Central memory CD8-positive, alpha-beta T cell (primary cell): Measurements from ENCODE around the gene DSTYK.
A peak's percentile ranks its signal among the peaks of the same experiment; 100 is the strongest.

Experiments used
- ATAC-seq: fragments of 150-1000 bp; cut with Tn5 transposase; replicated peaks from 2 replicates; pipeline ENCODE4 v1.10.0; 2022; ENCODE audit warnings: mild to moderate bottlenecking, moderate FRiP score, moderate number of reproducible peaks; ENCODE audit not compliant: poor library complexity, severe bottlenecking; ENCODE audit errors: extremely low read depth
- DNase-seq, 2 donors: peaks; one replicate each; pipeline ENCODE4 v3.0.0; 2021; ENCODE audit warnings: low spot score in 2 of 2
- H3K27ac Mint-ChIP-seq: one replicate; pipeline ENCODE4 v1.8.0; 2022; ENCODE audit warnings: low read depth, mild to moderate bottlenecking, moderate library complexity, mixed read lengths
- H3K27me3 Mint-ChIP-seq: one replicate; pipeline ENCODE4 v1.8.0; 2022; ENCODE audit warnings: mixed read lengths
- H3K36me3 Mint-ChIP-seq: one replicate; pipeline ENCODE4 v1.8.0; 2022; ENCODE audit warnings: mild to moderate bottlenecking, moderate library complexity, mixed read lengths; ENCODE audit not compliant: insufficient read depth
- H3K4me1 Mint-ChIP-seq: one replicate; pipeline ENCODE4 v1.8.0; 2022; ENCODE audit warnings: mixed read lengths
- H3K4me3 Mint-ChIP-seq: one replicate; pipeline ENCODE4 v1.8.0; 2022; ENCODE audit warnings: mild to moderate bottlenecking, moderate library complexity, mixed read lengths
- H3K9me3 Mint-ChIP-seq: one replicate; pipeline ENCODE4 v1.8.0; 2022; ENCODE audit warnings: mixed read lengths

The DSTYK gene

DNA sequence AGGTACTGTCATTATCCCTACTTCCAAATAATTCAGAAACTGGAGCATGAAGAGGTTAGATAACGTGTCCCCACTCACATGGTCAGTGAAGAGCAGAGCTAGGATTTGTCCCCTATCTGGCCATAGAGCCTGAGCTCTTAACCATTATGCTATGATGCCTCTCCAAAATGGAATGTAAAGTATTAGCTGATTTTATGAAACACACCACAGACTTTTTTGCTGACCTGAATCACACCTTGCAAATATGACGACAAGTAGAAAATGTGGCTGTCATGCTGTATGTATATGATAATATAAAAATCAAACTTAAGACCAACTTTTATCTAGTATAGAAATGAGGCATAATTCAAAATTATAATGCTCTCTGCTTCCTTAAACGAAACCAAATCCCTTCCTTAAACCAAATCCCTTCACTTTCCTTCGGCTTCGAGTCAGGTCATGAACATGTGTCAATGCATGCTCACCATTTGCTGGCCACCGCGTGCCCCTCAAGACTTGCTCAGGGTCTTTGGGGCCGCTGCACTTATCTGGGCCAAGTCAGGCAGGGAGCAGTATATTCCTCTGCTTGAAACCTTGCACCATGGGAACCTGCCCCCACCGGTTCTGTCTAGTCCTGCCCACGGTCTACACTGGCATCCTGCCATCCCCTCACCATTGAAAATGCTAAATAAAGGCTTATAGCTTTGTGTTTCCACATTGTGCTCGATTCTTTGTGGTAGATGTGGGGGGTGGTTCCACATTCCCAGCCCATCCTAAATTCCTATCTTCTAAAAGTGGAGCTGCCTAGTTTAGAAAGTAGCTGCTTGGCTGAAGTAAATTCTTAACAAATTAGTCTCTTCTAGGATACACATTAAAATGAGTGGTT is 14.6 kb upstream of the DSTYK start:
- Mint-ChIP-seq H3K9me3 (no peaks in the 10 kb centered on the region), H3K4me3 (peak overlapping the region; percentile 84), H3K4me1 (peaks cover 27% of the 10 kb centered on the region), H3K27me3 (peaks cover 11% of the 10 kb centered on the region), H3K36me3 (peaks cover 4% of the 10 kb centered on the region), H3K27ac (no peak overlapping the region)
- DNase-seq (no peak), ATAC-seq (no peak)

DNA sequence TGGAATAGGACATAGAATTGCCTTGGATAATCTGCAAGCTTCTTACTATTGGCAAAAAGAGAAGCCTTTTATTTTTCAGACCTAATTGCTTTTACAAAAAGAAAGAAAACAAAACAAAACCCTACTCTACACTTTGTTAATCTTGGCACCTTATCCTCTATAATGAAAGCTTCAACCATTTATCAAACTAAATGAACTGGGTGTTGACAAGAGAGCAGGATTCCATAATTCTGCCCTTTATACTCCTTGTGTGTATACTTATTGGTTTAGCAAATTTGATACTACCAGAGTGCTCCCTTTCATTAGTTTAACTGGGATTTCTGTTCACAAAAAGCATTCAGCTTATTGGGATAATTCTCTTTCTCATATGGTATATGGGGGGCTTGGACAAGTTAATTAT is 13.2 kb upstream of the DSTYK start:
- Mint-ChIP-seq H3K27me3 (peaks cover 11% of the 10 kb centered on the region), H3K4me3 (no peak overlapping the region), H3K4me1 (peaks cover 14% of the 10 kb centered on the region), H3K36me3 (peaks cover 4% of the 10 kb centered on the region), H3K9me3 (no peaks in the 10 kb centered on the region), H3K27ac (no peak overlapping the region)
- no peak for ATAC-seq
- DNase-seq, result no peak

DNA sequence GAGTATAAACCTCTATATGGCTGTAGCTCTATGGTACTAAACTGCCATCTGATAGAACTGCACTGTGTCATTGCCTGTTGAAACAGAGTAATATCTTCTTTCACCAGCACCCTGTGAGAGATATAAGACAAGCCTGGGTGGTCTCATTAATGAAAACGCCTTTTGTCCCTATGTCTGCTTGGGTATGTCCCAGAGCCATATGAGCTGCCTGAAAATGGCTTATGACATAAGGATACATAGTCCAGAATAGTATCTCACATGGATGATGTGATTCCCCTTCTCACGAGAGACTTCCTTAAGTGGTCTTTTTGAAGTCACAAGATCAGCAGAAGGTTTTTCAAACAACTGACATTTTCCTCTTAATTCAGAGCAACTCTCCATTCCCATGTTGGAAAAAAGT is 8.9 kb upstream of the DSTYK start:
- Mint-ChIP-seq H3K4me3 (no peak overlapping the region), H3K27me3 (peaks cover 11% of the 10 kb centered on the region), H3K9me3 (no peaks in the 10 kb centered on the region), H3K36me3 (no peaks in the 10 kb centered on the region), H3K4me1 (no peaks in the 10 kb centered on the region), H3K27ac (no peak overlapping the region)
- no peak for DNase-seq
- ATAC-seq, result no peak

DNA sequence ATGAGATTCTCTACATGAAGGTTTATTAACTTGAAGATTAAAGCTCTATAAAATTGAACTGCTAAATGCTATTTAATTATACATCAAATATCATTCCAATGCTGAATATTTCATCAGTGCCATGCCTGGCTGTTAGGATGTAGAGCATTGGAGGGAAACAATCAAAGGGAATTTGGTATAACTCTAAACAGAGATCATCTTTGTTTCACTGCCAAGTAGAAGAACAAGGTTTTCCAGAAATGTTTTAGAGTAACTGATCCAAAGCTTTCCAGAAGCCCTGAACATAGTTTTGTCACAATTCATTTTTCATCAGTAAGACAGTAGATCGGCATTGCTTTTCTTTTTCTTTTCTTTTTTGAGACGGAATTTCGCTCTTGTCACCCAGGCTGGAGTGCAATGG is 5.9 kb upstream of the DSTYK start:
- peaks cover under 1% of the 10 kb centered on the region for H3K36me3 Mint-ChIP-seq
- peaks cover 11% of the 10 kb centered on the region for H3K27me3 Mint-ChIP-seq
- no peak overlapping the region for H3K4me3 Mint-ChIP-seq
- H3K9me3 Mint-ChIP-seq, result no peaks in the 10 kb centered on the region
- ATAC-seq, result no peak
- DNase-seq, result no peak
- H3K4me1 Mint-ChIP-seq, result no peaks in the 10 kb centered on the region
- H3K27ac Mint-ChIP-seq, result no peak overlapping the region

DNA sequence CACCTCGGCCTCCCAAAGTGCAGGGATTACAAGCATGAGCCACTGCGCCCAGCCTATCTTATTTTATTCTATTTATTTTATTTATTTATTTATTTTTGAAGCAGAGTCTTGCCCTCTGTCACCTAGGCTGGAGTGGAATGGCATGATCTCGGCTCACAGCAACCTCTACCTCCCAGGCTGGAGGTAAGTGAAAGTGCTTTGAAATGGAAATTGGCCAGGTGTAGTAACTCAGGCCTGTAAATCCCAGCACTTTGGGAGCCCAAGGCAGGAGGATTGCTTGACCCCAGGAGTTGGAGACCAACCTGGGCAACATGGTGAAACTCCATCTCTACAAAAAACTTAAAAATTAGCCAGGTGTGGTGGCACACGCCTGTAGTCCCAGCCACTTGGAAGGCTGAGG is 5.1 kb upstream of the DSTYK start:
- Mint-ChIP-seq H3K4me3 (no peak overlapping the region), H3K4me1 (peaks cover 5% of the 10 kb centered on the region), H3K9me3 (no peaks in the 10 kb centered on the region), H3K36me3 (peaks cover 6% of the 10 kb centered on the region), H3K27ac (no peak overlapping the region), H3K27me3 (peaks cover 5% of the 10 kb centered on the region)
- no peak for ATAC-seq
- no peak for DNase-seq

DNA sequence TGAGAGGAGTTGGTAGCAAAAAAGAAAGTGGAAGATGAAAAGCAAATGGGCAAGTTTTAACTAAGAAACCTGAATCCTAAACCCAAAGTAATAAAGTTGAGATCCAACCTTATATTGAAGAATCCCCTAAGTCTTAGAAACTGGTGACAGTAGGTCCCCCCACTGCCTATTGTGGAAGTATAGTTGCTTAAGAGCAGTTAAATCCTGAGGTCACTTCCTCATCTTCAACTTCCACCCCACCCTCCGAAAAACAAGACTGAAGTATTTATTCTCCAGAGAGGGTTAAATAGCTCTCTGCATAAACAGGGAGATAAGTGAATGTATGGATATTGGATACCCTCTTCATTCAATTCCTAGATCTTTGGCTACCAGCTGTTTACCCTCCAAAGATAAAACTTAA is 3.3 kb upstream of the DSTYK start:
- H3K9me3 Mint-ChIP-seq, result no peaks in the 10 kb centered on the region
- H3K27ac Mint-ChIP-seq, result no peak overlapping the region

DNA sequence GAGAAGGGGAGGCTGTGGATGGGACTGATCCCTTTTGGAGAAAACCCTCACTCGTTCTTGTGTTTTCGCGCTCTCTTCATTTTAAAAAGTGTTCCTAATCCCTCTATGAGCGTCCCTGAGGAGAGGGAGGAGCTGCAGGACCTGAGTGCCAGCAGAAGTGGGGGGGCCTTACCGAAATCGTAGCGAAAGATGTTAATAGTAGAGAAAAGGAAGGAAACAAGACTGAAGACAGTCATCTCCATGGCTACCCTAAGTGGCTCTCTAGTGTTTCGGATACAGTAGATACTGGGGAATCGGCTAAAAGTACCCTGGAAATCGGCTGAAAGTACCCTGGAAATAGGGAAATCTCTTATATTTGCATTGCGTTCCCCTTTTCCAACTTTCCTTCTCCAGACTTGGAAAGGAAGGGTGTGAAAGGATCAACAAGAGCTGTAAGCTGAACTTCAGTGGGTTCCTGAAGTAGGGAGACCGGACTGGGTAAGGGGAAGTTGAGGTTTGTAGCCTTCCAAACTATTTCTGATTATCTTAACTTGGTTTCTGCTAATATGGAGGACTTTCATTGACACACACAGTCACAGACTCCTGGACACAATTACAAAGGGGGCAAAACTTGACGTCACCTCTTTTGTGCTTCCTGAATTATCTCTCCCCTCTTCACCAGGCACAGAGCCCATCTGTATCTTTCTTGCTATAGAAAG is 486 bp upstream of the DSTYK start:
- Mint-ChIP-seq H3K36me3 (peaks cover 12% of the 10 kb centered on the region), H3K27me3 (no peaks in the 10 kb centered on the region), H3K27ac (peak overlapping the region; percentile 96), H3K4me3 (peak overlapping the region; percentile 94), H3K9me3 (no peaks in the 10 kb centered on the region), H3K4me1 (peaks cover 28% of the 10 kb centered on the region)
- DNase-seq (no peak), ATAC-seq (peak; percentile 20)

More for the DNA sequence above, 3.3 kb upstream of the DSTYK start:
- Mint-ChIP-seq H3K4me3 (no peak overlapping the region), H3K4me1 (peaks cover 21% of the 10 kb centered on the region), H3K27me3 (no peaks in the 10 kb centered on the region), H3K36me3 (peaks cover 12% of the 10 kb centered on the region)
- DNase-seq (no peak), ATAC-seq (no peak)

DNA sequence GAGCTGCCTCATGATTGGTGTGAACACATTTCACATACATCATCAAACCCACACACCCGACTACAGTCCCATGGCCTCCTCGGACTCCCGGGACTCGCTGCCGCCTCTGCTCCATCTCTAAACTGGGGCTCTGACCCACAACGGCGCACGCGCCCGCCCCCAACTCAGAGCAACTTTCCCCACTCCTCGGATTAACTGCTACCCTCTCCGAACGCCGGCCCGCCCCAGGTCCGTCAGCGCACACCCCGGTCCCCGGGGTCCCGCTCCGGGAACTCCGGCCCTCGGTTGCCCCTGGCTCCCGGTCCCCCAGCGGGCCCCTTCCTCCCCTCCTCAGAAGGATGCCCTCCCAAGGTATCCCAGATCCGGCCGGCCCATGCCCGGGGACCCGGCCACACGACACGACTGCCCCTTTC is 740 bp downstream of the DSTYK start:
- peaks cover 12% of the 10 kb centered on the region for H3K36me3 Mint-ChIP-seq
- ATAC-seq, result no peak
- peak overlapping the region; percentile 96 for H3K27ac Mint-ChIP-seq
- DNase-seq, result no peak
- H3K9me3 Mint-ChIP-seq, result no peaks in the 10 kb centered on the region
- peak overlapping the region; percentile 94 for H3K4me3 Mint-ChIP-seq
- no peaks in the 10 kb centered on the region for H3K27me3 Mint-ChIP-seq
- peaks cover 28% of the 10 kb centered on the region for H3K4me1 Mint-ChIP-seq

DNA sequence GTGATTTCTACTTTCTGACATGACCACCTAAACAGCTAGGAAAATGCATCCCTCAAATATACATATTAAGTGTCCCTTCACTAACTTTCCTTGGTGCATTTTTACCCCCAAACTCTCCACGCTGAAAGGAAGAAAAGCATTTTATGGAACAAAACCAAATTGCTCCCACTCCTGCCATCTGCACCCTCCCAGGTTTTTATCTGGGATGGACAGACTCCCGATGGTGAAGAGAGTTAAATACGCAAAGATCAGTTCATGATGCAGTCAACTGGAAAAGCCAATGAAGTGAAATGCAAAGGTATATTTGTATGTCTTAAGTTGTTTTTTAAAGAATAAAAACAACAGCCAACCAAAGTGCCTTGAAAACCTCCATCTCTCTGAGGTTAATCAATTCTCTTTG is 2.7 kb downstream of the DSTYK start:
- ATAC-seq (no peak), DNase-seq (no peak)
- Mint-ChIP-seq H3K27ac (no peak overlapping the region), H3K36me3 (peaks cover 12% of the 10 kb centered on the region), H3K27me3 (no peaks in the 10 kb centered on the region), H3K4me3 (no peak overlapping the region), H3K9me3 (no peaks in the 10 kb centered on the region), H3K4me1 (peaks cover 45% of the 10 kb centered on the region)

DNA sequence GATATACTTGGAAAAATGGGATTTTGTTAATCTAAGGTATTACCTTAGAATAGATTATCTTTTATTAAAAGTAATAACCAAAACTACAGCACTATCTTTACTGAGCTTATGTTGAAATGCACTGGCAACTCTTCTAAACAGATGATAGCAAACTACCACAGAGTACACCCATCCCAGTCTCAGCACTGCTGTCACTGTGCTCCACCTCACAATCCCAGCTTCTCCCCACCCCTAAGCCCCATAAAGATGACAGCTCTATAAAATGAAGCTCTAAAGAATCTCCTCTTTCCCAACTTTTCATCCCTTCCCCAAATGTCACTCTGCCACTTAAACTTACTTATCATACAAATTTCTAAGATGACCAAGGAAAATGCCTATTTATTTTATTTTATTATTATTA is 6.4 kb downstream of the DSTYK start:
- H3K27me3 Mint-ChIP-seq, result no peaks in the 10 kb centered on the region
- H3K36me3 Mint-ChIP-seq, result no peaks in the 10 kb centered on the region
- no peak for ATAC-seq
- no peak overlapping the region for H3K27ac Mint-ChIP-seq
- H3K4me1 Mint-ChIP-seq, result peaks cover 41% of the 10 kb centered on the region
- H3K9me3 Mint-ChIP-seq, result no peaks in the 10 kb centered on the region
- H3K4me3 Mint-ChIP-seq, result no peak overlapping the region
- no peak for DNase-seq

DNA sequence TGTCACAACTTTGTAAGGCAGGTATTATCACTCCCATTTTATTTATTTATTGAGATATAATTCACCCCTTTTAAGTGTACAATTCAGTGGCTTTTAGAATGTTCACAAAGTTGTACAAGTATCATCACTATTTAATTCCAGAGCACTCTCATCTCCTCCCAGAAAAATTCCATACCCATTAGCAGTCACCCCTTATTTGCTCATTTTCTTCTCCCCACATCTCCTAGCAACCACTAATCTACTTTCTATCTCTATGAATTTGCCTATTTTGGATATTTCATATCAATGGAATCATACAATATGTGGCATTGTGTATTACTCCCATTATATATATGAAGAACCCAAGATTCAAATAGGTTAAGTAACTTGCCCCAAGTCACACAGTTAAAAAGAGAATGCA is 7.0 kb downstream of the DSTYK start:
- Mint-ChIP-seq H3K4me3 (no peak overlapping the region), H3K27me3 (no peaks in the 10 kb centered on the region), H3K9me3 (no peaks in the 10 kb centered on the region), H3K27ac (no peak overlapping the region), H3K4me1 (peaks cover 45% of the 10 kb centered on the region), H3K36me3 (no peaks in the 10 kb centered on the region)
- no peak for DNase-seq
- ATAC-seq, result no peak

DNA sequence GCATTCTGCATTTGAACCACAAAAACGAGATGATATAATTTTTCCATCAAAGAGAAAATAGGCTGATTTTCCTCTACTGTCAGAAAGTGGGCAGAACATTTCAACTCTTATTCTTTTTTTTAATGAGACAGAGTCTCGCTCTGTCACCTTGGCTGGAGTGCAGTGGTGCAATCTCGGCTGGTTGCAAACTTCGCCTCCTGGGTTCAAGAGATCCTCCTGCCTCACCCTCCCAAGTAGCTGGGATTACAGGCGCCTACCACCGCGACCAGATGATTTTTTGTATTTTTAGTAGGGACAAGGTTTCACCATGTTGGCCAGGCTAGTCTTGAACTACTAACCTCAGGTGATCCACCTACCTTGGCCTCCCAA is 11.6 kb downstream of the DSTYK start:
- no peak for ATAC-seq
- H3K36me3 Mint-ChIP-seq, result peaks cover 2% of the 10 kb centered on the region
- H3K4me3 Mint-ChIP-seq, result peak overlapping the region; percentile 21
- no peaks in the 10 kb centered on the region for H3K9me3 Mint-ChIP-seq
- no peak for DNase-seq
- no peaks in the 10 kb centered on the region for H3K27me3 Mint-ChIP-seq
- peaks cover 47% of the 10 kb centered on the region for H3K4me1 Mint-ChIP-seq
- no peak overlapping the region for H3K27ac Mint-ChIP-seq
